Neural cell (in vitro differentiated cells): ENCODE data around the gene RNF41. TPM values are rescaled to one million over a fixed set of nuclear protein-coding genes. Genes with fewer than 3 reads are reported as not detected.

Experiments used
- H2AFZ ChIP-seq: fragments of 200-600, 300-800 bp; sonication (generic), shearing (Covaris generic); 2 replicates; pipeline ENCODE4 v1.6.0; 2014; ENCODE audit warnings: low read depth, mild to moderate bottlenecking, antibody characterized with exemption, low read length, moderate library complexity
- H3F3A ChIP-seq: fragments of 200-600 bp; shearing (Covaris generic); 2 replicates; pipeline ENCODE4 v1.6.1; 2016; ENCODE audit warnings: mild to moderate bottlenecking, moderate library complexity, mixed read lengths, antibody characterized with exemption, low read length; ENCODE audit not compliant: insufficient read depth, poor library complexity, severe bottlenecking
- H3K27ac ChIP-seq: fragments of 200-600, 300-800 bp; sonication (generic), shearing (Covaris generic); 2 replicates; pipeline ENCODE4 v1.5.1; 2014; ENCODE audit warnings: mild to moderate bottlenecking, low read length, moderate library complexity
- H3K27me3 ChIP-seq: fragments of 300-800, 200-600 bp; sonication (generic), shearing (Covaris generic); 2 replicates; pipeline ENCODE4 v1.6.0; 2014; ENCODE audit warnings: mild to moderate bottlenecking, low read depth, low read length, moderate library complexity; ENCODE audit not compliant: insufficient read depth
- H3K36me3 ChIP-seq: fragments of 300-800, 200-600 bp; sonication (generic), shearing (Covaris generic); 2 replicates; pipeline ENCODE4 v1.5.1; 2014; ENCODE audit warnings: mild to moderate bottlenecking, antibody characterized with exemption, low read length, moderate library complexity; ENCODE audit not compliant: insufficient read depth
- H3K4me2 ChIP-seq: fragments of 300-800, 200-600 bp; sonication (generic), shearing (Covaris generic); 2 replicates; pipeline ENCODE4 v1.6.0; 2014; ENCODE audit warnings: mild to moderate bottlenecking, low read length
- H3K4me3 ChIP-seq: fragments of 300-800, 200-600 bp; sonication (generic), shearing (Covaris generic); 2 replicates; pipeline ENCODE4 v1.5.1; 2014; ENCODE audit warnings: mild to moderate bottlenecking, low read length, moderate library complexity
- H3K79me2 ChIP-seq: fragments of 200-600 bp; shearing (Covaris generic); replicated peaks from 2 replicates; pipeline ENCODE4 v1.6.0; 2014; ENCODE audit warnings: mild to moderate bottlenecking, low read length, moderate library complexity; ENCODE audit not compliant: insufficient read depth
- H3K9ac ChIP-seq: fragments of 300-800, 200-600 bp; sonication (generic), shearing (Covaris generic); 2 replicates; pipeline ENCODE4 v1.6.1; 2016; ENCODE audit warnings: mild to moderate bottlenecking, low read length, mixed read lengths
- H3K9me2 ChIP-seq: fragments of 200-600 bp; shearing (Covaris generic); 2 replicates; pipeline ENCODE4 v1.6.1; 2016; ENCODE audit warnings: mild to moderate bottlenecking, low read length, mixed read lengths; ENCODE audit not compliant: insufficient read depth
- H3K9me3 ChIP-seq: fragments of 200-600, 300-800 bp; sonication (generic), shearing (Covaris generic); 2 replicates; pipeline ENCODE4 v1.6.1; 2016; ENCODE audit warnings: mild to moderate bottlenecking, mixed run types, low read length, moderate library complexity, mixed read lengths
- H4K20me1 ChIP-seq: fragments of 200-600 bp; shearing (Covaris generic); 2 replicates; pipeline ENCODE4 v1.6.1; 2016; ENCODE audit warnings: mild to moderate bottlenecking, mixed run types; ENCODE audit not compliant: insufficient read depth
- CTCF ChIP-seq: fragments of 450-650 bp; IDR thresholded peaks from 2 replicates; pipeline ENCODE4 v1.5.1; 2014; ENCODE audit warnings: antibody characterized with exemption, mild to moderate bottlenecking, moderate library complexity; ENCODE audit not compliant: poor library complexity, severe bottlenecking
- EP300 ChIP-seq: fragments of 450-650 bp; conservative IDR thresholded peaks from 2 replicates; pipeline ENCODE4 v1.6.1; 2014; ENCODE audit warnings: antibody characterized with exemption, mild to moderate bottlenecking, moderate library complexity; ENCODE audit not compliant: poor library complexity, severe bottlenecking
- EZH2 ChIP-seq: fragments of 200-600, 300-800 bp; shearing (Covaris generic), sonication (generic); IDR thresholded peaks from 2 replicates; pipeline ENCODE4 v1.6.1; 2014; ENCODE audit warnings: antibody characterized with exemption, low read length, borderline replicate concordance, mild to moderate bottlenecking; ENCODE audit not compliant: insufficient read depth, poor library complexity, severe bottlenecking
- MXI1 ChIP-seq: fragments of 450-650 bp; conservative IDR thresholded peaks from 2 replicates; pipeline ENCODE4 v1.6.1; 2014; ENCODE audit warnings: antibody characterized with exemption, mild to moderate bottlenecking; ENCODE audit not compliant: poor library complexity, severe bottlenecking
- POLR2AphosphoS5 ChIP-seq: IDR thresholded peaks from 2 replicates; pipeline ENCODE4 v1.6.1; 2012
- RAD21 ChIP-seq: fragments of 450-650 bp; conservative IDR thresholded peaks from 2 replicates; pipeline ENCODE4 v1.6.1; 2014; ENCODE audit warnings: antibody characterized with exemption, mild to moderate bottlenecking, moderate library complexity
- REST ChIP-seq: IDR thresholded peaks from 2 replicates; pipeline ENCODE4 v1.6.1; 2012; ENCODE audit warnings: borderline replicate concordance
- SMC3 ChIP-seq: fragments of 450-650 bp; conservative IDR thresholded peaks from 2 replicates; pipeline ENCODE4 v1.6.1; 2014; ENCODE audit warnings: antibody characterized with exemption, mild to moderate bottlenecking, moderate library complexity; ENCODE audit not compliant: poor library complexity
- TAF1 ChIP-seq: IDR thresholded peaks from 2 replicates; pipeline ENCODE4 v1.6.1; 2012; ENCODE audit warnings: low read depth
- polyA plus RNA-seq: library from polyadenylated mRNA; depleted of rRNA; stranded (reverse); fragments of >200 nt; gene quantifications from 2 replicates; pipeline ENCODE4 v1.2.3, GENCODE V29; 2014

Gene RNF41
- polyA plus RNA-seq, 1 donor from 2014 or later: 108 TPM

DNA sequence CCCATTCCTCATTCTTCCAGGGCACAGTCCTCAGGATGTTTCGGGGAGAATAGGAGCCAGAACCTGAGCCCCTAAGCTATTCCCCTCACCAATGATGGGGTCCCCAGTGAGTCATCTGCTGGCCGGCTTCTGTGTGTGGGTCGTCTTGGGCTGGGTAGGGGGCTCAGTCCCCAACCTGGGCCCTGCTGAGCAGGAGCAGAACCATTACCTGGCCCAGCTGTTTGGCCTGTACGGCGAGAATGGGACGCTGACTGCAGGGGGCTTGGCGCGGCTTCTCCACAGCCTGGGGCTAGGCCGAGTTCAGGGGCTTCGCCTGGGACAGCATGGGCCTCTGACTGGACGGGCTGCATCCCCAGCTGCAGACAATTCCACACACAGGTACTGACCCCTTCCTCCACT, 9.5 kb upstream of the RNF41 start:
- Histone ChIP-seq H2AFZ (no peak overlapping the region), H3K27ac (no peak overlapping the region), H3K4me3 (no peak overlapping the region), H3K36me3 (no peaks in the 10 kb centered on the region), H3K79me2 (no peaks in the 10 kb centered on the region), H3K27me3 (no peaks in the 10 kb centered on the region), H3F3A (no peaks in the 10 kb centered on the region), H3K9ac (no peak overlapping the region), H3K9me2 (no peaks in the 10 kb centered on the region), H4K20me1 (no peaks in the 10 kb centered on the region), H3K9me3 (no peaks in the 10 kb centered on the region), H3K4me2 (no peak overlapping the region)
- TF ChIP-seq CTCF (no peak), EZH2 (no peak), POLR2AphosphoS5 (no peak), MXI1 (no peak), RAD21 (no peak), EP300 (no peak), TAF1 (no peak)

DNA sequence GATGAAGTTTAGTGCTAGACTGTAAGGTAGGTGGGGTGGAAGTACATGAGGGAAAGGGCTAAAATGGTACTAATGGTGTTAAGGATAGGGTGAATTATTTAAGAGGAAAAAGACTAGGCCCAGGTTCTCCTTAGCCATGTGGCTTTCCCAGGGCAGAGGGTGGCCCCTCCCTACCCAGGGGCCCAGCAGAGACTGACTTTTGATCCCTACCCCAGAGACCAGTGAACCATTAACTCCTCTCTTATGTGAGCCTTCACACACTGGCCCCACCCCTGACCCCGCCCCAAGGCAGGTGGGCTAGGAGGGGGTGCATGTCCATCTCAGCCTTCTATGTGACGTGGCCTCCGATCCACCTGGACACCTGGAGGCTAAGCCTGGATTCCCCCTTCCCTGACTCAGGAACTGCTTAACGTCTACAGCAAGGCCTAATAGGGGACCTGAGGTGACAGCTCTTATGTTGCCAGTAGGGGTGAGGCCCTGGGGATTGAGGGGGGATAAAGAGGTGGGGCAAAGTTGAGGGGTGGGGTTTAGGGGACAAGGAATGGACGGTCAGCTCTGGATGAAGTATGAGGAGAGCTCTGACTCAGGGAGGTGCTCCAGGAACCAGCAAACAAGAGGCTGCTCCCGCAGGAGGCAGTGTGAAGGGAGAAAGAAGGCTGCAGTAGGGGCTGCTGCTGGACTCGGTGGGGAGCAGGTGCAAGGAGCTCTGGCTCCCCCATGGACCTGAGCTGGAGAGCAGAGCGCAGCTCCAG, 8.9 kb upstream of the RNF41 start:
- no peaks in the 10 kb centered on the region for H3K9me3 ChIP-seq
- no peak overlapping the region for H3K27ac ChIP-seq
- H3K79me2 ChIP-seq: no peaks in the 10 kb centered on the region
- no peak for TF ChIP-seq POLR2AphosphoS5
- TF ChIP-seq EZH2: no peak
- TF ChIP-seq REST: no peak
- no peak for TF ChIP-seq TAF1
- no peak for TF ChIP-seq SMC3
- no peak for TF ChIP-seq CTCF
- TF ChIP-seq RAD21: no peak
- TF ChIP-seq EP300: no peak
- no peak for TF ChIP-seq MXI1
- no peaks in the 10 kb centered on the region for H3K9me2 ChIP-seq
- no peaks in the 10 kb centered on the region for H3F3A ChIP-seq
- H3K4me2 ChIP-seq: no peak overlapping the region
- no peak overlapping the region for H3K4me3 ChIP-seq
- no peak overlapping the region for H3K9ac ChIP-seq
- H3K36me3 ChIP-seq: no peaks in the 10 kb centered on the region
- no peaks in the 10 kb centered on the region for H4K20me1 ChIP-seq
- H2AFZ ChIP-seq: no peak overlapping the region
- no peaks in the 10 kb centered on the region for H3K27me3 ChIP-seq
